ENCODE data around the gene ASPN.

Gene ASPN

DNA sequence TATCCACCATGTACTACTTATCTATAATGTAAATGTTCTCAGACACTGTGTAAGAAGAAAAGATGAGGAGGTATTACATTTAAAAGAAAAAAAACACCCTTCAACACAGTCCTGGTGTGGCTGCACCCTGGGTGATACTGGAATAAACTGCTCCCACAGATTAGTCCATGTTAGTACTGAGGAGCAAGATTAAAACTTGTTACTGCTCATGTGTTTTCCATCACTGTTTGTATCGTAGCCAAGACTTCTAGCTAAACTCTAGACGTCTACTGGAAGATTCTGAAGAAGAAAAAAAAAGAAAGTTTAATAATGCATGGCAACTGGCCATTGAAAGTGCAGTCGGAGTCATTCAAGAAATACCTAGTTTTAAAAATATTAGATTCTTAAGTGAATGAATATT, at the start of gene ASPN:
Gene ASPN (minus strand): TSS at position 178 of the 400 bp plus-strand sequence.
- Mint-ChIP-seq H3K27me3 (no peaks in the 10 kb centered on the region), H3K27ac (ENCODE audit: low read depth) (no peak within 1 kb of the TSS), H3K4me1 (peaks cover 7% of the 10 kb centered on the region), H3K36me3 (ENCODE audit: insufficient read depth) (no peaks in the 10 kb centered on the region), H3K9me3 (no peaks in the 10 kb centered on the region), H3K4me3 (no peak within 1 kb of the TSS)
- no peak for DNase-seq (ENCODE audit: low spot score in 2 of 2)
- ATAC-seq (replicated peaks; ENCODE audit: extremely low read depth, poor library complexity, severe bottlenecking): no peak

DNA sequence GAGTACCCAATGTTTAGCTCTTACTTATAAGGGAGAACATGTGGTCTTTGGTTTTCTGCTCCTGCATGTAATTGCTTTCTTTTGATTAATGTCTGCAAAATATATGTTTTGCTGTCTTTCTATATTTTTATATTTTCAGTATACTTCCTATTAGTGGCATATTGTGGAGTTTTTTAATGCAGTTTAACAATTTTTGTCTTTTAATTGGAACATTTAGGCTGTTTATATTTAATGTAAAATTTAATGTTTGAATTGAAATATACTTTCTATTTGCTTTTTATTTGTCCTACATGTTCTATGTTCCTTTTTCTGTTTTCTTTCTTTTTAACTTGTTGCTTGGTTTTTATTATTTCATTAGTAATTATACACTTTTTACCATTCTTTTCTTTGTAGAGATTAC, 48.6 kb upstream of the ASPN start:
- Mint-ChIP-seq H3K9me3 (no peaks in the 10 kb centered on the region), H3K4me1 (no peaks in the 10 kb centered on the region), H3K27me3 (no peaks in the 10 kb centered on the region), H3K36me3 (ENCODE audit: insufficient read depth) (peaks cover 1% of the 10 kb centered on the region), H3K27ac (ENCODE audit: low read depth) (no peak overlapping the region), H3K4me3 (no peak overlapping the region)
- DNase-seq (ENCODE audit: low spot score in 2 of 2) (no peak), ATAC-seq (replicated peaks; ENCODE audit: extremely low read depth, poor library complexity, severe bottlenecking) (no peak)

DNA sequence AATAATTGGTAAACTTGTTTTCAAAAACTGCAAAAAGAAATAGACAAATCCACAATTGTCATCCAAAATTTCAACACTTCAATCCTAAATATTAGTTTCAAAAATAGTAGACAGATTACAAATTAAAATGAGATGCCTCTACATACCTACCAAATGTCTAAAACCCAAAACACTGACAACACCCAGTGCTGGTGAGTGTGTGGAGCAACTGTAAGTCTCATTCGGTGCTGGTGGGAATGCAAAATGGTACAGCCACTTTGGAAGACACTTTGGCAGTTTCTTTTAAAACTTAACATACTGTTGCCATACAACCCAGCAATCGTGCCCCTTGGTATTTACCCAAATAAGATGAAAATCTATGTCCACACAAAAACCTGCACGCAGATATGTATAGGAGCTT, 46.8 kb upstream of the ASPN start:
- H3K4me1 Mint-ChIP-seq: no peaks in the 10 kb centered on the region
- no peak overlapping the region for H3K27ac Mint-ChIP-seq (ENCODE audit: low read depth)
- H3K9me3 Mint-ChIP-seq: no peaks in the 10 kb centered on the region
- H3K27me3 Mint-ChIP-seq: no peaks in the 10 kb centered on the region
- DNase-seq (ENCODE audit: low spot score in 2 of 2): no peak
- no peak for ATAC-seq (replicated peaks; ENCODE audit: extremely low read depth, poor library complexity, severe bottlenecking)
- no peak overlapping the region for H3K4me3 Mint-ChIP-seq
- peaks cover 1% of the 10 kb centered on the region for H3K36me3 Mint-ChIP-seq (ENCODE audit: insufficient read depth)

DNA sequence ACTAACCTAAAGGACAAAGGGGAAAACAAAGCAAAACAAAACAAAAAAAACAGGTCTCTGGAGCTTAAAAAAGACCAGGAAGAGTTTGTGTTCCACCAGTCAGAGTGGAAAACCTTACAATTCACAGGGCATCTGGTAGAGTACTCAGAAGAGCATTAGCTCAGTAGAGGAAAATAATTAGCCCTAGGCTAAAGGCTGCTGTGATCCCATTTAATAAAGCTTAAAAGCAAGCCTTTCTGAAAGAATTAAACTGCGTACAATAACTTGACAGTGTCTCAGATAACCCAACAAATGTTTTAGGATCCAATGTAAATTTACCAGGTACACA, 46.2 kb upstream of the ASPN start:
- Mint-ChIP-seq H3K4me3 (no peak overlapping the region), H3K36me3 (ENCODE audit: insufficient read depth) (peaks cover 1% of the 10 kb centered on the region), H3K27ac (ENCODE audit: low read depth) (no peak overlapping the region), H3K27me3 (no peaks in the 10 kb centered on the region), H3K4me1 (no peaks in the 10 kb centered on the region), H3K9me3 (no peaks in the 10 kb centered on the region)
- no peak for ATAC-seq (replicated peaks; ENCODE audit: extremely low read depth, poor library complexity, severe bottlenecking)
- no peak for DNase-seq (ENCODE audit: low spot score in 2 of 2)

DNA sequence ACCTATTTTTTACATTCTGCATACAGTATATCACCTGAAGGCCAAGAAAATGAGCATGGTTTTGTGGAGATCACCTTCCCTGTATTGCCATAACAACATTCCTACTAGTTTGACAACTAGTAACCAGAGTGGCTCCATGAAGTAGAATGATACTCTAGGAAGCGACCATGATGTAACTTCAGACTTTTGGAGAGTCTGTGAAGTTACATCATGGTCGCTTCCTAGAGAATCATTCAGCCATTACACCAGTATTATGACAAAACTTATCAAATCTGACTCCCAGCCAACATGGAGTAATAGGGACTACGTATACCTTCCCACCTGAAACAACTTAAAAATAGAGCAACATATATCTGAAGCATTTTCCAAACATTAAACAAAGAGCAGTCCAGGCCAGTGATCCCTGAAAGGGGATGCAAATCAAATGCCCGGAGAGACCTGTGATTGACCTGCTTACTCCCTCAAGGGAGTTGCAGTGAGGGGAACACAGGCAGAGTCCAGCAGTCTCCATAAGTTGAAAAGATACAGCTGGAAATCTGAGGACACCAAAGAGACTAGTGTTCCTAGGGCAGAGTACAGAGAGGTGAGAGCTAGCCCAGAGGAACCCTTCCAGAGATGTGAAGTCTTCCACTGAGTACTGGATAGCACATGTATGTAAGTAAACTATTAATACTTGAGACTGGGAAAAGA, 45.7 kb upstream of the ASPN start:
- no peak for ATAC-seq (replicated peaks; ENCODE audit: extremely low read depth, poor library complexity, severe bottlenecking)
- no peak for DNase-seq (ENCODE audit: low spot score in 2 of 2)
- no peaks in the 10 kb centered on the region for H3K27me3 Mint-ChIP-seq
- no peaks in the 10 kb centered on the region for H3K9me3 Mint-ChIP-seq
- H3K4me3 Mint-ChIP-seq: no peak overlapping the region
- H3K4me1 Mint-ChIP-seq: no peaks in the 10 kb centered on the region
- H3K27ac Mint-ChIP-seq (ENCODE audit: low read depth): no peak overlapping the region
- no peaks in the 10 kb centered on the region for H3K36me3 Mint-ChIP-seq (ENCODE audit: insufficient read depth)

DNA sequence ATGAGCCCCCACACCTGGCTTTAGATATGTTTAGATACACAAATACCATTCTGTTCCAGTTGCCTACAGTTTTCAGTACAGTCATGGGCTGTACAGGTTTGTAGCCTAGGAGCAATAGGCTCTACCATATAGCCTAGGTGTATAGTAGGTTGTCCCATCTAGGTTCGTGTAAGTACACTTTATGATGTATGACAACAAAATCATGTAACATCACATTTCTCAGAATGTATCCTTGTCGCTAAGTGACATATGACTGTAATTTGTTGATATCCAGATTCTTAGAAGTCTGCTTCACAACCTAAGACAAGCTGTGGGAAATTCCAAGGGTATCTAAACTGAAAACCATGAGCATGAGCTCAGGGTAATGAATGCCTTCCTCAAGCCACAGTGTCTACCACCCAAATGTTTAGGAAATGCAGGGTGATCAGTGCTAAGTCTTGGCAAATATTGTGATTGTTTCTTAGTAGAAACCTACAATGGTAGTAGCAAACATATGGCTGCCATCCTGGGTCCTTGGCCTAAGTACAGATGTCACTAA, 45.1 kb upstream of the ASPN start:
- Mint-ChIP-seq H3K4me1 (no peaks in the 10 kb centered on the region), H3K27me3 (no peaks in the 10 kb centered on the region), H3K4me3 (no peak overlapping the region), H3K36me3 (ENCODE audit: insufficient read depth) (no peaks in the 10 kb centered on the region), H3K9me3 (no peaks in the 10 kb centered on the region), H3K27ac (ENCODE audit: low read depth) (no peak overlapping the region)
- DNase-seq (ENCODE audit: low spot score in 2 of 2) (no peak), ATAC-seq (replicated peaks; ENCODE audit: extremely low read depth, poor library complexity, severe bottlenecking) (no peak)

DNA sequence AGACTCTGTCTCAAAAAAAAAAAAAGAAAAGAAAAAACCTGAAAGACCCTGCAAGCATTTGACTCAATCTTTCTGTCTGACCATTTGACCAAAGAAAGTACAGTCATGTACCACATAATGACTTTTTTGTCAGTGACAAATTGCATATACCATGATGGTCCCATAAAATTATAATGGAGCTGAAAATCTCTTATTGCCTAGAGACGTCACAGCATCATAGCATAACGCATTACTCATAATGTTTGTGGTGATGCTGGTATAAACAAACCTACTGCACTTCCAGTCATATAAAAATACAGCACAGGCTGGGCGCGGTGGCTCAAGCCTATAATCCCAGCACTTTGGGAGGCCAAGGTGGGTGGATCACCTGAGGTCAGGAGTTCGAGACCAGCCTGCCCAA, 43.0 kb upstream of the ASPN start:
- Mint-ChIP-seq H3K27ac (ENCODE audit: low read depth) (no peak overlapping the region), H3K27me3 (no peaks in the 10 kb centered on the region), H3K9me3 (no peaks in the 10 kb centered on the region), H3K4me1 (no peaks in the 10 kb centered on the region), H3K36me3 (ENCODE audit: insufficient read depth) (no peaks in the 10 kb centered on the region), H3K4me3 (no peak overlapping the region)
- DNase-seq (ENCODE audit: low spot score in 2 of 2): no peak
- no peak for ATAC-seq (replicated peaks; ENCODE audit: extremely low read depth, poor library complexity, severe bottlenecking)

DNA sequence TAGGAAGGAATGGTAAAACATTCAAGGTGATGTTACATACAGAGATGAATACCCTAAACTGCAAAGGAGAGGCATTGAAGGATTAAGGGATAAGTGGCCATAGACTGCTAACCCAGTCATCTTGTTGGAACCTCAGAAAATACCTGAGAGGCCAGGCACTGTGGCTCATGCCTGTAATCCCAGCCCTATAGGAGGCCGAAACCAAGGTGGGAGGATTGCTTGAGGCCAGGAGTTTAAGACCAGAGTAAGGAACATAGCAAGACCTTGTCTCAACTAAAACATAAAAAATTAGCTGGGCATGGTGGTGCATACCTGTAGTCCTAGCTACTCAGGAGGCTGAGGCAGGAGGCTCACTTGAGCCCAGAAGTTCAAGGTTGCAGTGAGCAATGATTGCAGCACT, 42.6 kb upstream of the ASPN start:
- no peak for DNase-seq (ENCODE audit: low spot score in 2 of 2)
- H3K4me1 Mint-ChIP-seq: no peaks in the 10 kb centered on the region
- no peak overlapping the region for H3K4me3 Mint-ChIP-seq
- no peak overlapping the region for H3K27ac Mint-ChIP-seq (ENCODE audit: low read depth)
- no peaks in the 10 kb centered on the region for H3K9me3 Mint-ChIP-seq
- ATAC-seq (replicated peaks; ENCODE audit: extremely low read depth, poor library complexity, severe bottlenecking): no peak
- H3K27me3 Mint-ChIP-seq: no peaks in the 10 kb centered on the region
- H3K36me3 Mint-ChIP-seq (ENCODE audit: insufficient read depth): no peaks in the 10 kb centered on the region

DNA sequence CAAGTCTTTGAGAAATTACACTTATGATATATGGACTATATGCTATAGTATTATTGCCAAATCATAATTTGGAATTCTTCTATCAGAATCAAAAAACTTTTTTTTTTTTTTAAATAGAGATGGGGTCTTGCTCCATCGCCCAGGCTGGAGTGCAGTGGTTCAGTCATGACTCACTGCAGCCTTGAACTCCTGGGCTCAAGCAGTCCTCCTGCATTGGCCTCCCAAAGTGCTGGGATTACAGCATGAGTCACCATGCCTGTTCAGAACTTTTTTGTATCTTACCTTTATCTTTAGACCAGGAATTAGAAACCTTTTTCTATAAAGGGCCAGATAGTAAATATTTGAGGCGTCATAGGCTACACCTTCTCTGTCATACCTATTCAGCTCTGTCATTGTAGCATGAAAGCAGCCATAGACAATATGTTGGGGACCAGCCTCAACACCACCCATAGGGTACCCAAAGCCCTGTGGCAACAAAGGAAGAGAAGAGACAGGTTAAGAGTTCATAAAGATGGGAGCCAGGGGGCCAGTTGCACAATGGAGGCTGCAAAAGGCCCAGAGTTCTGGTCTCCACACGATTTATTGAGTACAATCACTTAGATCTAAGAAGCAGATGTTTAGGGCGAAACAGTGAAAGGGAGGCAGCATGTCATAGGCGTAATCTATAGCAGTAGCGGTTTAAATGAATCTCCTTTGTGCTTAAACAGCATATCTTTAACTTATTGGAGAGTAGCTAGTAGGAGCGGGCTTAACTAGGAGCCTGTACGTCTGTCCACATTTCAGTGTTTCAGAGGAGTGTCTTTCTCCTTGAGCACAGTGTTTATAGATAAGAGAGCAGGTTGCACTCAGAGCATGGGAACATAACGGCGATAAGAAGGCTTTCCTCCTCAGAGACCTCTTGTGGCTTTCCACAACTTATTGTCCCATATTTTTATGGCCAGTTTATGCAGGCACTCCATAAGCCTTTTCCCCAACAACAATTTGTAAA, 41.0 kb upstream of the ASPN start:
- ATAC-seq (replicated peaks; ENCODE audit: extremely low read depth, poor library complexity, severe bottlenecking): no peak
- Mint-ChIP-seq H3K4me3 (no peak overlapping the region), H3K4me1 (no peaks in the 10 kb centered on the region), H3K9me3 (no peaks in the 10 kb centered on the region), H3K27ac (ENCODE audit: low read depth) (no peak overlapping the region), H3K36me3 (ENCODE audit: insufficient read depth) (no peaks in the 10 kb centered on the region), H3K27me3 (no peaks in the 10 kb centered on the region)
- no peak for DNase-seq (ENCODE audit: low spot score in 2 of 2)

DNA sequence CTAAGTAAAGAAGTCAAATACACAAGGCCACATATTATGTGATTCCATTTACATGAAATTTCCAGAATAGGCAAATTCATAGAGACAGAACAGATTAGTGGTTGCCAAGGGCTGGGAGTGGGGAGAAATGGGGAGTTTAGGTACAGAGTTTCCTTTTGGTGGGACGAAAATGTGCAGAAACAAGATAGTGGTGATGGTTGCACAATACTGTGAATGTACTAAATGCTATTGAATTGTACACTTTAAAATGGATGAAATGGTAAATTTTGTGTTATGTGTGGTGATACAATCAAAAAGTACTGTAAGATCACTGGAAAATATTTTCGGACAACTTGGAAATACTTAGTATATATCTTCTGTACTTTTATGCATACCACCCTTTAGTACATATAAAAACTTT, 38.5 kb upstream of the ASPN start:
- Mint-ChIP-seq H3K36me3 (ENCODE audit: insufficient read depth) (no peaks in the 10 kb centered on the region), H3K9me3 (no peaks in the 10 kb centered on the region), H3K4me3 (no peak overlapping the region), H3K27ac (ENCODE audit: low read depth) (no peak overlapping the region), H3K4me1 (no peaks in the 10 kb centered on the region), H3K27me3 (no peaks in the 10 kb centered on the region)
- DNase-seq (ENCODE audit: low spot score in 2 of 2): no peak
- ATAC-seq (replicated peaks; ENCODE audit: extremely low read depth, poor library complexity, severe bottlenecking): no peak

DNA sequence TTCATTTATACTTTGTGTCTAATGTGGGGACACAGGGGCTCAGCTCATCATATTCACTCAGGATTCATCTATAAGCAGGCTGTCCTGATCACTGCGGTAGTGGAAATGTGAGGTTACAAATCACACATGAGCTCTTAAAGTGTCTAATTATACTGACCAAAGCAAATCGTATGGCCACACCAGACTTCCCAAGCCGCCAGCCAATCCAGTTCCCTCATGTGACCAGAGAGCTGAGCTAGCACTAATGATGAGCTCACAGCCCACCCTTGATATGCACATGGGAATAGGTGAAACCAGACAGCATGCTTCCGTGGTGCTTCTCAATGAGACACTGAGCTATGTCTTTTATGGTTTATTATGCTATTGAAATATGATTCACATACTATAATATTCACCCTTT, 35.9 kb upstream of the ASPN start:
- Mint-ChIP-seq H3K27ac (ENCODE audit: low read depth) (no peak overlapping the region), H3K4me1 (no peaks in the 10 kb centered on the region), H3K27me3 (no peaks in the 10 kb centered on the region), H3K4me3 (no peak overlapping the region), H3K36me3 (ENCODE audit: insufficient read depth) (no peaks in the 10 kb centered on the region), H3K9me3 (no peaks in the 10 kb centered on the region)
- ATAC-seq (replicated peaks; ENCODE audit: extremely low read depth, poor library complexity, severe bottlenecking) (no peak), DNase-seq (ENCODE audit: low spot score in 2 of 2) (no peak)

DNA sequence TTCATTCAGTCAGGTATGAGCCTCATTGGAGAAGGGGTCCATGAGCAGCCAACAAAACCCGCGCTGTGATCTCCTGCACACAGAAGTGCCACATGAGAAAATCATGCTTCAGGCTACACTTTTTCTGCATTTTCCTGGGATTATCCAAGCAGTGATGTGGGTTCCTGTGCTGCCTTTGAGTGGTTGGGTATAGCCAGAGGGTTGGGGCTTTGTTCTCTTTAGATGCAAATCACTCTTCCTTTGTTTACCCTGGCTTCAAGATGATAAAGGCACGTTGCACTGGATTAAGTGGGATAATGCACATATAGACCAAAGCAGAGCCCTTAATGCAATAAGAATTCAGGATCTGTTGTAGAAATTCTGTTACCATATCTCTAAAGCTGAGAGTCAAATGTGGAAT, 34.7 kb upstream of the ASPN start:
- Mint-ChIP-seq H3K27ac (ENCODE audit: low read depth) (no peak overlapping the region), H3K36me3 (ENCODE audit: insufficient read depth) (no peaks in the 10 kb centered on the region), H3K4me3 (no peak overlapping the region), H3K9me3 (no peaks in the 10 kb centered on the region), H3K4me1 (no peaks in the 10 kb centered on the region), H3K27me3 (no peaks in the 10 kb centered on the region)
- DNase-seq (ENCODE audit: low spot score in 2 of 2) (no peak), ATAC-seq (replicated peaks; ENCODE audit: extremely low read depth, poor library complexity, severe bottlenecking) (no peak)

DNA sequence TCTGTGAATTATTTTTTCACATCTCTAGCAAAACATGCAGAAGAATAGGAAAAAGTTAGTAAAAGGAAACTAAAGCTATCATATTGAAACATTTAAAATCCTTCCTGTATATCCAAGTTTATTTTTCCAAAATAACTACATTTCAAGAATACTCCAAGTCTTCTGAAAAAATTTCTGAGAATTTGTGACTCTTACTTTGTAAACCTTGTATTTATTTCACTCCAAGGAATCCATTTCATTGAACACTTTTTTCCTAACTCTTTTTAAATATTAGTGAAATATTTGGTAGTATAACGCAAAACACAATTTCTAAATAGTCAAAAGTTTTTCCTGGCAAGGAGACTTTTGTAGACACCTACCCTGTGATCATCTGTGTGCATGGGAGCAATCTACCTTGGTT, 34.2 kb upstream of the ASPN start:
- H3K36me3 Mint-ChIP-seq (ENCODE audit: insufficient read depth): no peaks in the 10 kb centered on the region
- no peaks in the 10 kb centered on the region for H3K27me3 Mint-ChIP-seq
- no peaks in the 10 kb centered on the region for H3K9me3 Mint-ChIP-seq
- no peaks in the 10 kb centered on the region for H3K4me1 Mint-ChIP-seq
- no peak overlapping the region for H3K4me3 Mint-ChIP-seq
- ATAC-seq (replicated peaks; ENCODE audit: extremely low read depth, poor library complexity, severe bottlenecking) (no peak), DNase-seq (ENCODE audit: low spot score in 2 of 2) (no peak)
- H3K27ac Mint-ChIP-seq (ENCODE audit: low read depth): no peak overlapping the region

All from central memory CD8-positive, alpha-beta T cell (primary cell).